Panc1 (cell line): ENCODE measurements around the gene HPCAL4. TPM values are rescaled to one million over a fixed set of nuclear protein-coding genes. Genes with fewer than 3 reads are reported as not detected.

Experiments used
- ATAC-seq: fragments of 200-7000 bp; cut with Tn5 transposase; 2 replicates; pipeline ENCODE4 v1.9.1; 2020; ENCODE audit warnings: mild to moderate bottlenecking, moderate library complexity
- BruUV-seq: library from RNA; stranded (reverse); fragments of 400-500 nt; replicated peaks from 2 replicates; lab custom pipeline; 2021; lab: Mats Ljungman, UMichigan
- CTCF ChIA-PET: fragments of 300-600 bp; sonication (Branson Sonifier 250); formaldehyde crosslinking; loops from one replicate; lab custom pipeline; 2022; ENCODE audit warnings: antibody characterized with exemption; lab: Charles Lee
- POLR2A ChIA-PET: fragments of 300-600 bp; sonication (Branson Sonifier 250); formaldehyde crosslinking; loops from one replicate; lab custom pipeline; 2022; ENCODE audit warnings: antibody characterized with exemption; lab: Charles Lee
- DNase-seq: peaks from one replicate; pipeline ENCODE4 v3.0.0-alpha.2; 2010; ENCODE audit warnings: low read depth, low spot score
- H3K27ac ChIP-seq: 2 replicates; pipeline ENCODE4 v1.5.1; 2011; ENCODE audit warnings: mild to moderate bottlenecking, low read length, inconsistent platforms
- H3K27me3 ChIP-seq: fragments of 200-500 bp; sonication (Bioruptor generic); 2 replicates; pipeline ENCODE4 v1.6.0; 2014; ENCODE audit warnings: low read length, inconsistent platforms; ENCODE audit not compliant: control insufficient read depth, insufficient read depth
- H3K36me3 ChIP-seq: fragments of 200-500 bp; sonication (Bioruptor generic); 2 replicates; pipeline ENCODE4 v1.5.1; 2014; ENCODE audit warnings: inconsistent platforms, mild to moderate bottlenecking, low read length, moderate library complexity; ENCODE audit not compliant: control insufficient read depth, insufficient read depth
- H3K4me1 ChIP-seq: 2 replicates; pipeline ENCODE4 v1.5.1; 2011; ENCODE audit warnings: inconsistent platforms, mild to moderate bottlenecking, low read length, moderate library complexity; ENCODE audit not compliant: control insufficient read depth, insufficient read depth
- H3K4me3 ChIP-seq, 2 experiments: 2 replicates each; pipeline ENCODE4 v1.5.1; 2011 to 2012; ENCODE audit warnings: low read depth in 2 of 2, low read length in 2 of 2, mild to moderate bottlenecking in 2 of 2, inconsistent platforms in 1 of 2, moderate library complexity in 1 of 2
- H3K9me3 ChIP-seq: fragments of 200-500 bp; sonication (Bioruptor generic); 2 replicates; pipeline ENCODE4 v1.5.1; 2014; ENCODE audit warnings: low read depth, mild to moderate bottlenecking, inconsistent platforms, low read length, moderate library complexity; ENCODE audit not compliant: control insufficient read depth, insufficient read depth
- POLR2AphosphoS5 ChIP-seq: IDR thresholded peaks from 2 replicates; pipeline ENCODE4 v1.6.1; 2012; ENCODE audit warnings: mild to moderate bottlenecking, low read depth, low read length, moderate library complexity
- SIN3A ChIP-seq: IDR thresholded peaks from 2 replicates; pipeline ENCODE4 v1.6.1; 2012; ENCODE audit warnings: low read depth, mild to moderate bottlenecking, low read length, moderate library complexity, borderline replicate concordance; ENCODE audit not compliant: insufficient read depth
- TCF7L2 ChIP-seq: IDR thresholded peaks from 2 replicates; pipeline ENCODE4 v1.6.1; 2011; ENCODE audit warnings: mild to moderate bottlenecking, low read depth, low read length, inconsistent platforms
- in situ Hi-C: cut with HindIII; loops from 2 replicates; pipeline ENCODE4 v1.10.0; 2016; ENCODE audit warnings: low sequenced_read_pairs, low pct_unique_long_range_greater_than_20kb
- intact Hi-C: fragments of 100-400 bp; cut with micrococcal nuclease; formaldehyde crosslinking; loops from one replicate; pipeline ENCODE4 v1.10.0; 2022; ENCODE audit not compliant: unreplicated experiment
- total RNA-seq: library from RNA; stranded (reverse); gene quantifications from one replicate; pipeline ENCODE4 v1.2.1, GENCODE V29; 2021; ENCODE audit not compliant: unreplicated experiment
- TF ChIP-seq, protein P1 (sequence below), 2 experiments: IDR thresholded peaks; 2 replicates each; pipeline ENCODE4 v1.6.1; 2011 to 2012; ENCODE audit warnings: low read depth in 2 of 2, control low read depth in 1 of 2, low read length in 1 of 2, mild to moderate bottlenecking in 1 of 2, moderate library complexity in 1 of 2; ENCODE audit not compliant: insufficient read depth in 1 of 2
- TF ChIP-seq, protein P2 (sequence below): fragments of 450-650 bp; IDR thresholded peaks from 2 replicates; pipeline ENCODE4 v1.5.1; 2017; ENCODE audit warnings: mild to moderate bottlenecking

HPCAL4 gene
- total RNA-seq, 1 experiment from 2014 or later = 0.21 TPM

DNA sequence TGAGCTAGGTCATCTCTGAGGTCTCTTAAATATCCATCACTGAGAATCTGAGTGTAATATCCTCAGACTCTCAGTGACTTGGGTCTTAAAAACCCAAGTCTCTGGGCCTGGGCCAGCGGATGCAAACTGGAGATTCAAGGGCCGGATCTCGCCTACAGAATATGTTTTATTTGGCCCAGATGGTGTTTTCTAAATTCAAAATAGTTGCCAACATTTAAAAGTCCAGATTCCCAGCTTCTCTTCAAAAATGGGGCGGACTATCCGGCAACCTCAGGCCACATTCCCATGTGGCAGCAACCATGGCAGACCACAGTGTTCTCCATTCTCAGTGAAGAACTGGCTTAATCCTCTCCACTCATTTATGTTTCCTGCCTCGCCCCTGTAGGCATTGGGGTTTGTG lies 39.1 kb downstream of the HPCAL4 start:
- intact Hi-C loops = no loop called here
- DNase-seq (no peak), ATAC-seq (no peak)
- Histone ChIP-seq H3K27me3 (peaks cover 3% of the 10 kb centered on the region; the same call in 1 of the 2 replicates), H3K9me3 (no peaks in the 10 kb centered on the region), H3K4me1 (no peaks in the 10 kb centered on the region), H3K27ac (no peak overlapping the region), H3K36me3 (no peaks in the 10 kb centered on the region), H3K4me3 (no peak overlapping the region)
- no TSS peak for BruUV-seq
- CTCF ChIA-PET = no interaction called here
- POLR2A ChIA-PET = no interaction called here
- in situ Hi-C loops = no loop called here
- TF ChIP-seq POLR2AphosphoS5 (no peak), TCF7L2 (no peak), SIN3A (no peak)
- TF ChIP-seq, protein P1, sequence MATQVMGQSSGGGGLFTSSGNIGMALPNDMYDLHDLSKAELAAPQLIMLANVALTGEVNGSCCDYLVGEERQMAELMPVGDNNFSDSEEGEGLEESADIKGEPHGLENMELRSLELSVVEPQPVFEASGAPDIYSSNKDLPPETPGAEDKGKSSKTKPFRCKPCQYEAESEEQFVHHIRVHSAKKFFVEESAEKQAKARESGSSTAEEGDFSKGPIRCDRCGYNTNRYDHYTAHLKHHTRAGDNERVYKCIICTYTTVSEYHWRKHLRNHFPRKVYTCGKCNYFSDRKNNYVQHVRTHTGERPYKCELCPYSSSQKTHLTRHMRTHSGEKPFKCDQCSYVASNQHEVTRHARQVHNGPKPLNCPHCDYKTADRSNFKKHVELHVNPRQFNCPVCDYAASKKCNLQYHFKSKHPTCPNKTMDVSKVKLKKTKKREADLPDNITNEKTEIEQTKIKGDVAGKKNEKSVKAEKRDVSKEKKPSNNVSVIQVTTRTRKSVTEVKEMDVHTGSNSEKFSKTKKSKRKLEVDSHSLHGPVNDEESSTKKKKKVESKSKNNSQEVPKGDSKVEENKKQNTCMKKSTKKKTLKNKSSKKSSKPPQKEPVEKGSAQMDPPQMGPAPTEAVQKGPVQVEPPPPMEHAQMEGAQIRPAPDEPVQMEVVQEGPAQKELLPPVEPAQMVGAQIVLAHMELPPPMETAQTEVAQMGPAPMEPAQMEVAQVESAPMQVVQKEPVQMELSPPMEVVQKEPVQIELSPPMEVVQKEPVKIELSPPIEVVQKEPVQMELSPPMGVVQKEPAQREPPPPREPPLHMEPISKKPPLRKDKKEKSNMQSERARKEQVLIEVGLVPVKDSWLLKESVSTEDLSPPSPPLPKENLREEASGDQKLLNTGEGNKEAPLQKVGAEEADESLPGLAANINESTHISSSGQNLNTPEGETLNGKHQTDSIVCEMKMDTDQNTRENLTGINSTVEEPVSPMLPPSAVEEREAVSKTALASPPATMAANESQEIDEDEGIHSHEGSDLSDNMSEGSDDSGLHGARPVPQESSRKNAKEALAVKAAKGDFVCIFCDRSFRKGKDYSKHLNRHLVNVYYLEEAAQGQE (IDR thresholded peaks at IDR 0.05; ENCODE audit: insufficient read depth in 1 of 2, low read depth in 2 of 2, low read length in 1 of 2) = no peak
- TF ChIP-seq, protein P2, sequence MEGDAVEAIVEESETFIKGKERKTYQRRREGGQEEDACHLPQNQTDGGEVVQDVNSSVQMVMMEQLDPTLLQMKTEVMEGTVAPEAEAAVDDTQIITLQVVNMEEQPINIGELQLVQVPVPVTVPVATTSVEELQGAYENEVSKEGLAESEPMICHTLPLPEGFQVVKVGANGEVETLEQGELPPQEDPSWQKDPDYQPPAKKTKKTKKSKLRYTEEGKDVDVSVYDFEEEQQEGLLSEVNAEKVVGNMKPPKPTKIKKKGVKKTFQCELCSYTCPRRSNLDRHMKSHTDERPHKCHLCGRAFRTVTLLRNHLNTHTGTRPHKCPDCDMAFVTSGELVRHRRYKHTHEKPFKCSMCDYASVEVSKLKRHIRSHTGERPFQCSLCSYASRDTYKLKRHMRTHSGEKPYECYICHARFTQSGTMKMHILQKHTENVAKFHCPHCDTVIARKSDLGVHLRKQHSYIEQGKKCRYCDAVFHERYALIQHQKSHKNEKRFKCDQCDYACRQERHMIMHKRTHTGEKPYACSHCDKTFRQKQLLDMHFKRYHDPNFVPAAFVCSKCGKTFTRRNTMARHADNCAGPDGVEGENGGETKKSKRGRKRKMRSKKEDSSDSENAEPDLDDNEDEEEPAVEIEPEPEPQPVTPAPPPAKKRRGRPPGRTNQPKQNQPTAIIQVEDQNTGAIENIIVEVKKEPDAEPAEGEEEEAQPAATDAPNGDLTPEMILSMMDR = no peak

DNA sequence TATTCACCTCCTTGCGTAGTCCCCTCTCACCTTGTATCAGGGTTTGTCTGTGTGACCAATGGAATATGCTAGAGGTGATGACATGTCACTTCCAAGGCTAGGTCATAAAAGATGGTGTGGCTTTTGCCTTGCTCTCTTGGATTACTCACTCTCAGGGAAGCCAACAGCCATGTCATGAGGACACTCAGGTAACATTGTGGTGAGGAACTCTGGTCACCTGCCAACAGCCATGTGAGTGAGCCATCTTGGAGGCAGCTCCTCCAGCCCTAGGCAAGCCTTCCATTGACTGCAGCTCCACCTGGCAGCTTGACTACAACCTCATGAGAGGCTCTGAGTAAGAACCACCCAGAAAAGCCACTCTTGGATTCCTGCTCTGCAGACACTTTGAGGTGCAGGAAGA lies 40.8 kb downstream of the HPCAL4 start:
- Histone ChIP-seq H3K27me3 (peaks cover 3% of the 10 kb centered on the region; the same call in 1 of the 2 replicates), H3K36me3 (no peaks in the 10 kb centered on the region), H3K27ac (no peak overlapping the region), H3K9me3 (no peaks in the 10 kb centered on the region), H3K4me3 (no peak overlapping the region), H3K4me1 (no peaks in the 10 kb centered on the region; the same call in 1 of the 2 replicates)
- POLR2A ChIA-PET = no interaction called here
- no peak for ATAC-seq
- in situ Hi-C loops = no loop called here
- intact Hi-C loops = no loop called here
- no peak for DNase-seq
- TF ChIP-seq POLR2AphosphoS5 (no peak), TCF7L2 (no peak), SIN3A (no peak)
- TF ChIP-seq, protein P1 (IDR thresholded peaks at IDR 0.05; ENCODE audit: insufficient read depth in 1 of 2, low read depth in 2 of 2, low read length in 1 of 2) = no peak
- TF ChIP-seq, protein P2 = no peak
- no TSS peak for BruUV-seq
- CTCF ChIA-PET = no interaction called here
